Activated CD8-positive, alpha-beta T cell treated with anti-CD3 and anti-CD28 coated beads for 36 hours (primary cell): Measurements from ENCODE around the gene STK36. TPM values are rescaled to one million over a fixed set of nuclear protein-coding genes. Genes with fewer than 3 reads are reported as not detected.

ENCODE experiments used
- ATAC-seq: fragments of 200-7000 bp; cut with Tn5 transposase; one replicate; pipeline ENCODE4 v1.10.0; 2021; ENCODE audit warnings: mild to moderate bottlenecking, moderate library complexity
- CTCF ChIA-PET: fragments of 350-600 bp; sonication (Branson Sonifier 250); formaldehyde crosslinking; loops from one replicate; lab custom pipeline; 2021; ENCODE audit warnings: antibody characterized with exemption; lab: Charles Lee
- POLR2A ChIA-PET: fragments of 350-600 bp; sonication (Branson Sonifier 250); formaldehyde crosslinking; loops from one replicate; lab custom pipeline; 2021; ENCODE audit warnings: antibody characterized with exemption; lab: Charles Lee
- DNase-seq: peaks from one replicate; pipeline ENCODE4 v3.0.0-alpha.2; 2020
- H3K27ac Mint-ChIP-seq: one replicate; pipeline ENCODE4 v1.8.0; 2021; ENCODE audit warnings: mild to moderate bottlenecking, mixed read lengths
- H3K27me3 Mint-ChIP-seq: one replicate; pipeline ENCODE4 v1.8.0; 2021; ENCODE audit warnings: mixed read lengths
- H3K36me3 Mint-ChIP-seq: one replicate; pipeline ENCODE4 v1.8.0; 2021; ENCODE audit warnings: low read depth, mixed read lengths
- H3K4me1 Mint-ChIP-seq: one replicate; pipeline ENCODE4 v1.8.0; 2021; ENCODE audit warnings: low read depth, mixed read lengths
- H3K4me3 Mint-ChIP-seq: one replicate; pipeline ENCODE4 v1.8.0; 2021; ENCODE audit warnings: mild to moderate bottlenecking, moderate library complexity, mixed read lengths
- H3K9me3 Mint-ChIP-seq: one replicate; pipeline ENCODE4 v1.8.0; 2021; ENCODE audit warnings: mixed read lengths
- intact Hi-C: fragments of 100-400 bp; cut with micrococcal nuclease; formaldehyde crosslinking; loops from one replicate; pipeline ENCODE4 v1.10.0; 2022
- total RNA-seq, 2 experiments: library from RNA; stranded (reverse); gene quantifications; one replicate each; pipeline ENCODE4 v1.2.3, GENCODE V29; 2021
- TF ChIP-seq, protein P1 (sequence below): fragments of 200-600 bp; IDR thresholded peaks from one replicate; pipeline ENCODE4 v1.8.0; 2022; ENCODE audit warnings: antibody characterized with exemption, mild to moderate bottlenecking

Gene STK36
- total RNA-seq, 2 experiments from 2014 or later: 11.6 to 14.9 TPM

DNA sequence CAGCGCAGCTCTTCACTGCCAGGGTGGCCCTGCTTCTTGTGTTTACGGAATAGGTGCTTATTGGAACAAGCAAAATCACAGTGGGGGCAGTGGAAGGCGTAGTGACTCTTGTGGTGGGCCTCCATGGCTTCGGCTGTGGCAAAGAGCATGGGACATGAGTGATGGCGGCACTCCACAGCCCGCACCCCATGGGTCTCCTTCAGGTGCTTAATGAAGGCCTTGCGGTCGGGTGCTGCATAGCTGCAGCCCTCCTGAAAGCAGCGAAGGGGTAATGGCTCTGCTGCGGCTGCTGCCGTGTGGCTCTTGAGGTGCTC is 23.1 kb upstream of the STK36 start:
- Mint-ChIP-seq H3K36me3 (peaks cover 43% of the 10 kb centered on the region), H3K27me3 (no peaks in the 10 kb centered on the region), H3K4me3 (no peak overlapping the region), H3K4me1 (peaks cover 10% of the 10 kb centered on the region), H3K27ac (no peak overlapping the region), H3K9me3 (no peaks in the 10 kb centered on the region)
- intact Hi-C loops: no loop called here
- ChIA-PET CTCF (interaction anchor here (0.9 to 5.6 kb wide), 16 partner anchors 11 to 489 kb away, joined by 3 to 57 read pairs (median 4); partner anchors contain the start of genes BCS1L and ZNF142), POLR2A (interaction anchor here (1.2 to 1.8 kb wide), 2 partner anchors 10 to 13 kb away, joined by 3 to 6 read pairs; partner anchors contain the start of genes BCS1L and ZNF142)
- TF ChIP-seq, protein P1, sequence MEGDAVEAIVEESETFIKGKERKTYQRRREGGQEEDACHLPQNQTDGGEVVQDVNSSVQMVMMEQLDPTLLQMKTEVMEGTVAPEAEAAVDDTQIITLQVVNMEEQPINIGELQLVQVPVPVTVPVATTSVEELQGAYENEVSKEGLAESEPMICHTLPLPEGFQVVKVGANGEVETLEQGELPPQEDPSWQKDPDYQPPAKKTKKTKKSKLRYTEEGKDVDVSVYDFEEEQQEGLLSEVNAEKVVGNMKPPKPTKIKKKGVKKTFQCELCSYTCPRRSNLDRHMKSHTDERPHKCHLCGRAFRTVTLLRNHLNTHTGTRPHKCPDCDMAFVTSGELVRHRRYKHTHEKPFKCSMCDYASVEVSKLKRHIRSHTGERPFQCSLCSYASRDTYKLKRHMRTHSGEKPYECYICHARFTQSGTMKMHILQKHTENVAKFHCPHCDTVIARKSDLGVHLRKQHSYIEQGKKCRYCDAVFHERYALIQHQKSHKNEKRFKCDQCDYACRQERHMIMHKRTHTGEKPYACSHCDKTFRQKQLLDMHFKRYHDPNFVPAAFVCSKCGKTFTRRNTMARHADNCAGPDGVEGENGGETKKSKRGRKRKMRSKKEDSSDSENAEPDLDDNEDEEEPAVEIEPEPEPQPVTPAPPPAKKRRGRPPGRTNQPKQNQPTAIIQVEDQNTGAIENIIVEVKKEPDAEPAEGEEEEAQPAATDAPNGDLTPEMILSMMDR: no peak
- DNase-seq: no peak
- peak; percentile 35 for ATAC-seq

DNA sequence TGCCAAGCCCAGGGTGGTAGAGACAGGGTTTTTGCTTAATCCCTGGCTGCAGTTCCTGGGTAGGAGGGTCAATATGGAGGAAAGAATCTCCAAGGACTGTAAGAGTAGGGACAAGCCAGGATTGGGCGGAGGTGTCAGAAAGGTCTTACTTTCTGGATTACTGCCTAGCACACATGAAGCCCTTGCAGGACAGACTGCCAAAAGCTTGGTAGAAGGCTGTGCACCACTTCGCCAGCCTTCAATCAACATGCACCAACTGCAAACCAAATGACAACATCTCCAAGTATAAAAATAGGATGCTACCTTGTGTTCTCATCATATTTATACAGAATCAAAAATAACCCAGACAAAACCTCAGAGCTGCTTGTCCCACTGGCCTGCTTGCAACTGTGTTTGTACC is 16.1 kb upstream of the STK36 start:
- Mint-ChIP-seq H3K4me1 (peaks cover 24% of the 10 kb centered on the region), H3K9me3 (no peaks in the 10 kb centered on the region), H3K27me3 (no peaks in the 10 kb centered on the region), H3K4me3 (no peak overlapping the region), H3K36me3 (peaks cover 28% of the 10 kb centered on the region), H3K27ac (no peak overlapping the region)
- DNase-seq: no peak
- intact Hi-C loops: no loop called here
- TF ChIP-seq, protein P1: no peak
- no peak for ATAC-seq
- ChIA-PET POLR2A (interaction anchor here (0.9 to 1.2 kb wide), 2 partner anchors 9 to 13 kb away, joined by 3 to 4 read pairs; no protein-coding TSS in a partner anchor), CTCF (interaction anchor here (1.4 kb wide), 1 partner anchor 32 kb away, joined by 4 read pairs; no protein-coding TSS in a partner anchor)

DNA sequence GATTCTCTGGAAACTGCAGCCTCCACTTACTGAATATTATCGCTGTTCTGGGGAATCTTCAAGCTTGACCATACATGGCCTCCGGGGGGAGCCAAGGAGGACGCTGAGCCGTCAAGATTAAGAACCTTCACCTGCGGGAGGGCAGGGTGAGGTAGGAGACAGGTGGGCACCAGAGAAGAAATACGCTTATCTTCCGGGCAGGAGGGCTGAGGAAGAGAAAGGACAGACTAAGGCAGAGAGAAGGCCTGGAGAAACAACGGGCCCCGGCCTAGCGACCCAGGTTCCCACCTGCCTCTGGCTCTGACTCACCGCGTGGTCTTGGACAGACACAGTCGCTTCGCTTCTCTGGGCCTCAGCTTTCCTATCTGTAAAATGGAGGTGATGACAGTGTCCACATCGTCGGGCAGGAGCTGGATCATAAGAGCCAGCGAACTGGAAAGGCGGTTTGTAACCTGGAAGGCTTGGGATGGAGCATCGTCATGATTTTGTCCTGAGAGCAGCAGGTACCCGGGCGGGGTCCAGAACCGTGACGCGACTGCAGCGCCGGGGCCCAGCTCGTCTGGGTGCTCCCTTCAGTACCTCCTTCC is 13.1 kb upstream of the STK36 start:
- peaks cover 29% of the 10 kb centered on the region for H3K4me1 Mint-ChIP-seq
- DNase-seq (peak; percentile 67), ATAC-seq (peak; percentile 38)
- CTCF ChIA-PET: interaction anchor here (0.8 to 5.7 kb wide), 18 partner anchors 11 to 239 kb away, joined by 3 to 57 read pairs (median 4); partner anchors contain the start of genes RNF25, STK36 and TTLL4
- H3K27me3 Mint-ChIP-seq: no peaks in the 10 kb centered on the region
- peak overlapping the region; percentile 92 for H3K4me3 Mint-ChIP-seq
- peak overlapping the region; percentile 92 for H3K27ac Mint-ChIP-seq
- H3K36me3 Mint-ChIP-seq: peaks cover 50% of the 10 kb centered on the region
- H3K9me3 Mint-ChIP-seq: no peaks in the 10 kb centered on the region
- TF ChIP-seq, protein P1: peak; percentile 59
- POLR2A ChIA-PET: interaction anchor here (0.8 to 5.3 kb wide), 16 partner anchors 9 to 571 kb away, joined by 3 to 61 read pairs (median 4); partner anchors contain the start of genes ANKZF1, ATG9A, RNF25 and STK36
- intact Hi-C loops: loop anchor here (1.0 kb wide), 1 partner anchor 189 kb away; no protein-coding TSS in a partner anchor

DNA sequence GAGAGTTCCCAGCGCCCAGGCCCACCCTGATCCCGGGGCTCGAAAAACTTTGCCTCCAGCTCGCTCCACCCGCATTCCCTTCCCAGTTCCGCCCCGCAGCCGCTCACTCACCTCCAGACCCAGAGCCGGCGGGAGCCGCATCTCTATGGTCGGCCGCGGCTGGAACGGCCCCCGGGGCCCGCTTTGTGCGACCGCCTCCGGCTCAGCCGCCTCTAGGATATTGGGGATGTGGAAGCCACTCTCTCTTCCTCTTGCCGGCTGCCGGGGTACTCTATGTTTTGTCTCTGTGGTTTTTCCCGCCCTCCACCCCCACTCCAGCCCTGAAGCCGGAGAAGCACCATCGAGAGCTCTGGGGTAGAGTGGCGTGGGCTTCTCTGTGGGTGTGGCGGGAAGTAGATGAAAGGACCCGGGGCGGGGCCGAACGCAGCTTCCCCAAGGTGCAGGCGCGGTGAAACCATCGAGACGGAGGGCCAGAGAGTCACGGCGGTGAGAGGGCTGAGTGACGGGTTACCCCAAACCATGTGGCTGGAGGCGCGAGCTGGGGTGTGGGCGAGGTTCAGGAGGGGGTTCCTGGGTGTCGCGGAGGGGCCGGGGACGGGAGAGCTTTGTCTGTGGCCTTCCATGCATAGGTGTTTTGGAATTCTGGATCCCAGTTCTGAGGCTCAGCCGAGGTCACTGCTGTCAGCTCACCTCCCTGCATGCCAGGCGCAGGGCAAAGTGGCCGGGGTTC is 12.5 kb upstream of the STK36 start, which contains the start of the genes BCS1L and ZNF142:
TSS of gene BCS1L (plus strand) at position 426 of the 730 bp plus-strand sequence. CDS start 1,305 bp downstream, outside the sequence.
TSS of gene ZNF142 (minus strand) at position 366 of the 730 bp plus-strand sequence. CDS start 3,194 bp downstream, outside the sequence.
- TF ChIP-seq, protein P1: no peak
- no peaks in the 10 kb centered on the region for H3K9me3 Mint-ChIP-seq
- DNase-seq: peak; percentile 99
- CTCF ChIA-PET: interaction anchor here (0.8 to 5.7 kb wide), 17 partner anchors 10 to 238 kb away, joined by 3 to 57 read pairs (median 4); partner anchors contain the start of genes RNF25, STK36 and TTLL4
- intact Hi-C loops: no loop called here
- H3K4me1 Mint-ChIP-seq: peaks cover 29% of the 10 kb centered on the region
- no peaks in the 10 kb centered on the region for H3K27me3 Mint-ChIP-seq
- POLR2A ChIA-PET: interaction anchor here (0.8 to 5.3 kb wide), 20 partner anchors 10 to 570 kb away, joined by 3 to 61 read pairs (median 4); partner anchors contain the start of genes ANKZF1, ATG9A, CTDSP1 and RNF25
- H3K4me3 Mint-ChIP-seq: peak within 1 kb of the TSS; percentile 92
- peak within 1 kb of the TSS; percentile 92 for H3K27ac Mint-ChIP-seq
- ATAC-seq: peak; percentile 97
- peaks cover 54% of the 10 kb centered on the region for H3K36me3 Mint-ChIP-seq
